ENCODE results near the gene INSYN1.

INSYN1 gene

GRCh38 chr15:73773428-73773827, 20.3 kb upstream of the INSYN1 start:
- no peak for DNase-seq

GRCh38 chr15:73771385-73772045, 18.4 kb upstream of the INSYN1 start:
- no peak for DNase-seq

- DNase-seq, result no peak
Measured at GRCh38 chr15:73770050-73770449, 16.9 kb upstream of the INSYN1 start.

GRCh38 chr15:73767806-73768501, 14.8 kb upstream of the INSYN1 start:
- DNase-seq, result no peak

GRCh38 chr15:73766598-73766997, 13.4 kb upstream of the INSYN1 start:
- no peak for DNase-seq

GRCh38 chr15:73765778-73766177, 12.6 kb upstream of the INSYN1 start:
- no peak for DNase-seq

GRCh38 chr15:73763931-73764330, 10.8 kb upstream of the INSYN1 start:
- DNase-seq, result no peak

- no peak for DNase-seq
Measured at GRCh38 chr15:73760330-73761329, 7.5 kb upstream of the INSYN1 start.

- no peak for DNase-seq
Measured at GRCh38 chr15:73758461-73758860, 5.3 kb upstream of the INSYN1 start.

GRCh38 chr15:73757571-73757970, 4.4 kb upstream of the INSYN1 start:
- no peak for DNase-seq

GRCh38 chr15:73756947-73757513, 3.9 kb upstream of the INSYN1 start:
- DNase-seq, result no peak

GRCh38 chr15:73756390-73756789, 3.2 kb upstream of the INSYN1 start:
- no peak for DNase-seq

- no peak for DNase-seq
Measured at GRCh38 chr15:73755946-73756345, 2.8 kb upstream of the INSYN1 start.

GRCh38 chr15:73755481-73755880, 2.3 kb upstream of the INSYN1 start:
- no peak for DNase-seq

- no peak for DNase-seq
Measured at GRCh38 chr15:73754461-73754860, 1.3 kb upstream of the INSYN1 start.

GRCh38 chr15:73752806-73753193, 351 bp downstream of the INSYN1 start:
- DNase-seq, result no peak

- DNase-seq, result no peak
Measured at GRCh38 chr15:73751899-73752805, 999 bp downstream of the INSYN1 start.

- DNase-seq, result no peak
Measured at GRCh38 chr15:73751511-73751898, 1.6 kb downstream of the INSYN1 start.

- DNase-seq, result no peak
Measured at GRCh38 chr15:73750951-73751350, 2.2 kb downstream of the INSYN1 start.

- no peak for DNase-seq
Measured at GRCh38 chr15:73750438-73750837, 2.7 kb downstream of the INSYN1 start.

GRCh38 chr15:73749971-73750370, 3.2 kb downstream of the INSYN1 start:
- no peak for DNase-seq

- no peak for DNase-seq
Measured at GRCh38 chr15:73749533-73749932, 3.6 kb downstream of the INSYN1 start.

All from stimulated activated CD8-positive, alpha-beta memory T cell treated with anti-CD3 and anti-CD28 coated beads, Interleukin-4, amount 100 ng/mL, for 48 hours (primary cell).